Stimulated activated naive CD8-positive, alpha-beta T cell treated with anti-CD3 and anti-CD28 coated beads, Interleukin-15, Interleukin-2, amounts not matched to agents 100 U/mL and 50 U/mL, for 24 hours (primary cell): ENCODE results near the gene CNOT9.
A peak's percentile ranks its signal among the peaks of the same experiment; 100 is the strongest.

Experiments used
- ATAC-seq: fragments of 150-1000 bp; cut with Tn5 transposase; one replicate; pipeline ENCODE4 v1.10.0; 2021
- DNase-seq: peaks from one replicate; pipeline ENCODE4 v3.0.0; 2021

The CNOT9 gene

DNA sequence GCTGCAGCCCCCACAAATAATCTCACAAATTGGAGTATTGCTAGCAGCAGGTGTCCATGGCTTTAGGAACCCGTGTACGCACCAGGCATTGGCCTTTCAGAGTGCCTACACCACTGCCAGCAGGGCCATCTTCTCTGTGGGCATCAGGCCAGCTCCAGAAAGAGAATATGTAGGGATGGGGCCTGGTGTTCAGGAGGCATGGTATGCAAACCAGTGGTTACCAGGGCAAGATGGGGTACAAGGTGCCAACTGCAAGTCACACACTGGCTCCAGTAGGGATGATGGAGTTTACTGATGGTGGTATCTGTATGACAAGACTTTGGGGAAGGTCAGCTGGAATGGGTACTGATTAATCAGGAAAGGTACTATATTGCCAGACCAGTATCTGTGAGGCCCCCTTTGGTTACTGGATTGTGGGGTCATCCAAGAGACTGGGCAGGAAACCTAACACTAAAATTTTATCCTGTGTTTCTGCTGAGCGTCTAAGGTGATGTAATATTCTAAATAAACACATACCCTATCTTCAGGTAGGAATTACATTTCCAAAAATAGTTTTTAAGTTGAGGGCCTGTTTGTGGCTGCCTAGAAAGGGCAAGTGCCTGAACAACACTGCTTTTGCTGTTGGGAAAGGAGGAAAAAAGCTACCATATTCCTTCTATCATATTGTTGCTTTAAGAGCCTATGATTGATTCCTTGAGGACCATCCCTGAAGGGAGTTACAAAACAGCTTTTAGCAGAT lies 9.0 kb downstream of the CNOT9 start:
- DNase-seq (no peak), ATAC-seq (no peak)

DNA sequence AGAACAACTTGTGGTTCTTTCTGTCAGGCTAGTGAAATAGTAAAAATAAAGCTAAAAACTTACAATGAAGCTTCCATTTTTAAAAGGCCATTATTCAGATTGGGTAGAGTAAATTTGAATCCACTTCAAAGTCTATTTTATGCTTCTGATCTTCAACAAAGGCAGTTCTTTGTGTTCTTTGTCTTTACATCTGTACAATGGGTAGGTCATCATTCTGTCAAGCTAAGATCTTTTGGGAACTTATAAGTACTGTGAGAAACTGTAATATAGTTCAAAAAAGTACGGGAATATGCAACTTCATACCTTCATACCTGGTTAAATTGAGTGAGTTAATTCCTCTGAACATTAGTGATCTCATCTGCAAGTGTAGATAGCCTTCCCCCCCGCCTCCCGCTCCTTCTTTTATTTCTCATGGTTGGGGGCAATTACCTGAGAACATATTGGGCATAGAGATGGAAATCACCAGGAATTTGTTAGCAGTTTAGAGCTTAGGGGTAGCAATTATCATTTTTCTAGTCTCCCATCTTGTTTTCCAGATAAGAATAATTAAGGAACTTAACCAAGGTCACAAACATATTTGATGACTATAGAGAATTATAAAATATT lies 9.7 kb downstream of the CNOT9 start:
- DNase-seq = no peak
- ATAC-seq = no peak

DNA sequence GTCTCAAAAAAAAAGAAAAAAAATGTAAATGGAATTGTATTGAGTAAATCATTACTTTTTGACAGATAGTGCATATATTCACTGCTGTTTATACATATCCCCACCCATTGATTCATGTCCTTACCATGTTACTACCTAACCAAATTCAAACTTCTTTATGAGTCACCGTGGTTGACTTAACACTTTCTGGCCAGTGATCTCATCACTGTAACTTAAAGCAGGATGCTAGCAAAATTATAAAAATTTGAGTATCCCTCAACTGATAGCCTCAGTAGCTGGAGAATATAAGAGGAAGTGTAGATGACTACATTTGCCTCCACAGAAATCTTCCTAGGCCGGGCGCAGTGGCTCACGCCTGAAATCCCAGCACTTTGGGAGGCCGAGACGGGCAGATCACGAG lies 13.4 kb downstream of the CNOT9 start:
- no peak for DNase-seq

DNA sequence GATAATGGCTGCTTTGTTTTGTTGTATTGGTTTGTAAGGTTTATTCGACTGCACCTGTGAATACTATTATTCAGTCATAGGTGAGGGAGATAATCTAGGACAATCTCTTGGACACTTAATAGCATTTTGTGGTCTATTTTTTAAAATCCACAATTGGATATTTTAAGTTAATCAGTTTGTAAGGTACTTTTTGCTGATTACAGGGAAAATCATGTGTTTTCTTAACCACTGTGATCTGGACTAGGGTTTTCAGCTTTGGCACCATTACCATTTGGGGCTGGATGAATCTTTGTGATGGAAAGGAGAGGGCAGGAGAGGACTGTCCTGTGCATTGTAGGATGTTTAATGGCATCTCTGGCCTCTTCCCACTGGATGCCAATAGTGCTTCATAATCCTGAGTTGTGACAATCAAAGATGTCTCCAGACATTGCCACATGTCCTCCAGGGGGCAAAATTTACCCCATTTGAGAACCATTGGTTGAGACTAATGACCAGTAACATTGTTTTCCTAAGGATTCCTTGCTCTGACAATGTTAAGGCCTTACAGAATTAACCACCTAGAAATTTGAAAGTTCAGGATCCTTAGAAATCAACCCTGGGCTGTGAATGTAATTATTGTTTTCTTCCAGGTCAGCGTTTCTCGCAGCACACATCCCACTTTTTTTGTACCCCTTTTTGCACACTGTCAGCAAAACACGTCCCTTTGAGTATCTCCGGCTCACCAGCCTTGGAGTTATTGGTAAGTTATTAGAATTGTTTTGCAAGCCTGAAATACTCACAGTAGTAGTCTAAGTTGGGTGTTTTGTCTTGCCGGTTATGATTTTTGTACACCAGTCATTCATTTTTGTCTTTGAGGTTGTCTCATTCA lies 15.6 kb downstream of the CNOT9 start:
- DNase-seq (no peak), ATAC-seq (no peak)

More for the DNA sequence above, 13.4 kb downstream of the CNOT9 start:
- ATAC-seq = peak; percentile 99

DNA sequence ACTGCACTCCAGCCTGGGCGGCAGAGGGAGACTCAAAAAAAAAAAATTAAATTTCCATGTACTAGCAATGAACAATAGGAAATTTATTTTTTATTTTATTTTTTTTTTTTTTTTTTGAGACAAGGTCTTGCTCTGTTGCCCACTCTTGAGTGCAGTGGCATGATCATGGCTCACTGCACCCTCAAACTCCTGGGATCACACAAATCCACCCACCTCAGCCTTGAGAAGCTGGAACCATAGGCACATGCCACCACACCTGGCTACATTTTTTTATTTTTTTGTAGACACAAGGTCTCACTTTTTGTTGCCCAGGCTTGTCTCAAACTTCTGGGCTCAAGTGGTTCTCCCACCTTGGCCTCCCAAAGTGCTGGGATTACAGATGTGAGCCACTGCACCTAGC lies 16.9 kb downstream of the CNOT9 start:
- no peak for ATAC-seq

DNA sequence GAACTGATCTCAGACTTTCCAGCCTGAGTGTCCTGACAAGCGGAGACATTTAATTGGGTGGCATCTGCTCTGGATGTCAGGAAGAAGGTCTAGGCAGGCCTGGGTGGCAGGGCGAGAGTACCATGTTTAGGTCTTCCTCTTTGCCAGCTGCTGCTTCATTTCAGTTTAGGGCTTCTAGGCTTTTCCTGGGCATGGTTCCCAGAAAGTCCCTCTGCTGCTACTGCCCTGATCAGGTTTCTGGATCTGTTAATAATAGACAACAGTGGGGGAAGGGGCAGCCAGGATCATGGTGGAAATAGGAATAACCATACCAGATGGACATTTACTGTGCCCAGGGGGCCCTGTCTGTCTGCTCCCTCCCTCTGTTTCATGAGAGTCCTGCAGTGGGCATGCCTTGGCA lies 36.8 kb downstream of the CNOT9 start:
- DNase-seq (no peak), ATAC-seq (no peak)

More for the DNA sequence above, 16.9 kb downstream of the CNOT9 start:
- DNase-seq = no peak

DNA sequence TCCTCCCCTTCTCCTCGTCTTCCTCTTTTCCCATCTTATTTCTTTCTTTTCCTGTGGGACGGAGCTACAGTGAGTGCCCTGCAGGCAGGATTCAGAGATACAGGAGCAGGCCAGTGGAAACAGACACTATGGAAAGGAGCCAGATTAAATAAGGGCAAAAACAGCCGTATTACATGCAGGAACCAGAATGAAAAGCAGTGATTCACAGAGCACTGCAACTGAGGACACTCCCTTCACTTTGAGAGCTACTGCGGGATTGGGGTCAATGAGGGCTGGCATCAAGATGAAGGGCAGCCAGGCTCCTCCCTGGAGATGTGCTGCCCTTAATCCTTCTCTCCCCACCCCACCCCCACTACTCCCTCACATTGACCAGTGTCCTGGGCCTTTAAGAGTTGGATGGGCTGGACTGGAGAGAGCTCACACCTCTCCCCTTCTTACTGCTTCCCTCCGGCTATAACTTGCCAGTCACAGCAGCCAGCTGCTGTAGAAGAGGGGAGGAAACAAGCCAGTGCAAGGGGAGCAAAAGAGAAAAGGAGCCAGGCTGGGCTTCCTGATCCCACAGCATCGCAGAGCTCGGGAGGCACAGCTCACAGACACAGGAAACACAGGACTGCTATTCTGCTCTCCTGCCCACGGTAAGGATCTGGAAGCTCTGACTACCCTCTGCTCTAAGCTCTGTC lies 38.9 kb downstream of the CNOT9 start, which contains the start of gene PLCD4:
Gene PLCD4 (plus strand): TSS at position 464 of the 680 bp plus-strand sequence. CDS start 7,841 bp downstream, outside the sequence.
- no peak for DNase-seq
- ATAC-seq = no peak

DNA sequence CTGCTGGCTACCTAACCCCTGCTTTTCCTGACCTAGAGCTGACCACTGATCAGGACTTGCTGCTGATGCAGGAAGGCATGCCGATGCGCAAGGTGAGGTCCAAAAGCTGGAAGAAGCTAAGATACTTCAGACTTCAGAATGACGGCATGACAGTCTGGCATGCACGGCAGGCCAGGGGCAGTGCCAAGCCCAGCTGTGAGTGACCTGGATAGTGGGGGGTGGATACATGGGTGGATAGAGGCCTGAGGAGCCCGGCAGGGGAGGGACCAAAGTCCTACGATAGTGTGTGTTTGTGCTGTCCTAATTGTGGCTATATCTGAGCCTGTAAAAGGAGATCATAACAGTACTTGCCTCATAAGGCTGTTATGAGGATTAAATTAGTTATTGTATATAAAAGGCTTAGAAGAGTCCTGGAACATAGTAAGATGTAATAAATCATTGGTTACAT lies 47.3 kb downstream of the CNOT9 start:
- no peak for ATAC-seq
- DNase-seq = no peak

DNA sequence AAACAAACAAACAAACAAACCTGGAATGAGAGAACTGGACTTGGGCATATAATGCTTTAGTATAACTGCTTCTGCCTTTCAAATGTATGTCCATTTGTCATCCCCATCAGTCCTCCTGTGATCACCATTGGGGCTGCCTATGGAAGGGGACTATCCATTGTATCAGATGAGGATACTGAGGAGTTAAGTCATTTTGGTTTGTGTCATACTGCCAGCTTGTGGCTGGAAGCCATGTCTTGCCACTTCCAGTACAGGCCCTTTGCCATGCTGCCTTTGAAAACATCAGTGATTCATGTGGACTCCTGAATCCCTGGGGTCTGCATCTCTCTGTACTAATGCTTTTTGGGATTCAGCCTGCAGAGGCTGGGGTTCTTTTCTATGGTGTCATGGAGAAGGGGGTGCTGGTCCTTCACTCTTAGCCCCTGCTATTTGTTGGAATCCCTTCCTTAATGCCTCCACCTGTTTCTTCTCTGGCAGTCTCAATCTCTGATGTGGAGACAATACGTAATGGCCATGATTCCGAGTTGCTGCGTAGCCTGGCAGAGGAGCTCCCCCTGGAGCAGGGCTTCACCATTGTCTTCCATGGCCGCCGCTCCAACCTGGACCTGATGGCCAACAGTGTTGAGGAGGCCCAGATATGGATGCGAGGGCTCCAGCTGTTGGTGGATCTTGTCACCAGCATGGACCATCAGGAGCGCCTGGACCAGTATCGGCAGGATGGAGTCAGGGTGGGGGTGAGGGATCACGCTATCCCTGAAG lies 49.6 kb downstream of the CNOT9 start:
- DNase-seq (no peak), ATAC-seq (no peak)

DNA sequence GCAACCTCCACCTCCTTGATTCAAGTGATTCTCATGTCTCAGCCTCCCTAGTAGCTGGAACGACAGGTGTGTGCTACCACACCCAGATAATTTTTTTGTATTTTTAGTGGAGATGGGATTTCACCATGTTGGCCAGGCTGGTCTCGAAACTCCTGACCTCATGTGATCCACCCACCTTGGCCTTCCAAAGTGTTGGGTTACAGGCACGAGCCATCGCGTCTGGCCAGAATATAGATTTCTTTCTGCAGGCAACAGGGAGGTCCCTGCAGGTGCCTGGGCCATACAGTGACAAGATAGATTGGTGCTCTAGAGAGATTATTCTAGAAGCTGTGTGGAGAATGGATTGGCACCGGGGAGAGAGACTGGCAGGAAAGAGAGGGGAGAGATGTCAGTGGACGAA lies 52.4 kb downstream of the CNOT9 start:
- no peak for ATAC-seq
- DNase-seq = no peak

DNA sequence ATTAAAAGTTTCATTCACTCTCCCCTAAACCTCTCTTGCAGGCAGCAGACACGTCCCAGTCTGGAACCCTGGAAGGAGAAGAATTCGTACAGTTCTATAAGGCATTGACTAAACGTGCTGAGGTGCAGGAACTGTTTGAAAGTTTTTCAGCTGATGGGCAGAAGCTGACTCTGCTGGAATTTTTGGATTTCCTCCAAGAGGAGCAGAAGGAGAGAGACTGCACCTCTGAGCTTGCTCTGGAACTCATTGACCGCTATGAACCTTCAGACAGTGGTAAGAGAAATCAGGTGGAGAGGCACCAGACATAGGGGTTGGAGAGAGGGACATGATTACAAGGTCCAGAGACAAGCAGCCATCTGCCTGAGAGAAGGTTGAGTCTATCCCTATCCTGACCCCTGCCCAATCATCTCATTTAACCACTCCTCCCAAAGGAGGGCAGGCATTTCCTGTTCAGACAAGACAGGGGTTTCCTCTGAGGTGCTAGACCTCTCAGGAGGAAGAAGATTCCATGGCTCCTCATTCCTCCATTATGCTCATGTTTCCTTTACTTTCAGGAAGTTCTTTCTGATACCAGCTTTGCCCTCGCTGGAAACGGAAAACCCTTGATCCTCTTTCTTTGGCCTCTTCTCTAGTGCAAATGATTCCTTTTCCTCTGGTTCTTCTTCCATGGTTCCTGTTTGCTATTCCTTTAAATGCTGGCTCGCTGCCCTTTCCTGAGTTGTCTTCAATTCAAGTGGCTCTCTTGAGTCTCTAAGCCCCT lies 54.1 kb downstream of the CNOT9 start:
- ATAC-seq = no peak
- no peak for DNase-seq

DNA sequence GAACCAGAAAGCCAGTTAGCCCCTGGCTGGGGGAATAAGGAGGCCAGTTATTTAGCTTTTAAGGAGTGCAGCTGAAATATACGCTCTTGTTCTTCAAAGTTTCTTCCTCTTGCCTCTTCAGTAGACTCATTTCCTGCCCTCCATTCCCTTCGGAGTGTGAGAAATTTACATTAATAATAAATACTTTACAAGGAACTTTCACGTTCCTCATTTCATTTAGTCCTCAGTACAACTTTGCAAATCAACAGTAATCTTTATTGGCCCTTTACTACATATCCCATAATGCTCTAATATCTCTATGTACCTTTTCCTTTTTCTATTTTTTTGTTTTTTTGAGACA lies 54.7 kb downstream of the CNOT9 start:
- no peak for ATAC-seq
- no peak for DNase-seq

DNA sequence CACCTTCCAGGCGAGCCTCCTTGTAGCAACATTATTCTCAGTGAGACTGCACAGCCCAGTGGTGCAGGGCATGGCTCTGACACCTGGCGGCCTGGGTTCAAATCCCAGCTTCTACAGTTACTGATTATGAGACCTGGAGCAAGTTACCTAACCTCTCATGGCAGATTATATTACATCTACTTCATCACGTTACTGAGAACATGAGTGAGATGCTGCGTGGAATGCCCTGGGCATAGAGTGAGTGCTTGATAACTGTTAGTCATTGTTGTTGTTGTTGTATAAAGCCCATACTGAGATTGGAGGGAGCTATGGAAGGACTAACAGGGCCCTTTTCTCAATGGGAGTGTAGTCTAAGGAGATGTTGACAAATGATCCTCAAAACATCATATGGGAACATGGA lies 57.7 kb downstream of the CNOT9 start:
- no peak for ATAC-seq
- no peak for DNase-seq

DNA sequence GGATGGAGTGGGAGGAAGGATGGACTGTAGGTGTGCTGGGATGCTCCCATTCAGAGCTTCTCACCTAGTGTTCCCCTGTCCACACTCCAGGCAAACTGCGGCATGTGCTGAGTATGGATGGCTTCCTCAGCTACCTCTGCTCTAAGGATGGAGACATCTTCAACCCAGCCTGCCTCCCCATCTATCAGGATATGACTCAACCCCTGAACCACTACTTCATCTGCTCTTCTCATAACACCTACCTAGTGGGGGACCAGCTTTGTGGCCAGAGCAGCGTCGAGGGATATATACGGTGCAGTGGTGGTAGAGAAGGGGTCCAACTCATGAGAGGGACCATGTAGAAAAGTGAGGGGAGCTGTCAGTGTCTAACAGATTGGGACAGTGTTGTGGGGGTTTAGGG lies 59.3 kb downstream of the CNOT9 start:
- ATAC-seq = no peak

DNA sequence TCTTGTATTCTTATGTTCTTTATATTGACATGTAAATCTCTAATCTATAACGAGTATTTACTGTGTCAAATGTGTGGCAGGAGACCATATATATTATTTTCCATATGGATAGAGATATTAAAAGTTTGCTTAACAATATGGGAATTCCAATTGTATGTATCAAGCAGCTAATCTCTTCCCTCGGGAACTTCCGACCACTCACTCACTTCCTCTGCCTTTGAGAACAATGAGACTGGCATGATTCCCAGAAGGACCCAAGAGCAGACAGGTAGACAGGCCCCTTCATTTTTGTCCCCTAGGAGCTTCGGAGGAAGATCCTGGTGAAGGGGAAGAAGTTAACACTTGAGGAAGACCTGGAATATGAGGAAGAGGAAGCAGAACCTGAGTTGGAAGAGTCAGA lies 63.2 kb downstream of the CNOT9 start:
- DNase-seq = no peak
- ATAC-seq = no peak

More for the DNA sequence above, 59.3 kb downstream of the CNOT9 start:
- no peak for DNase-seq

DNA sequence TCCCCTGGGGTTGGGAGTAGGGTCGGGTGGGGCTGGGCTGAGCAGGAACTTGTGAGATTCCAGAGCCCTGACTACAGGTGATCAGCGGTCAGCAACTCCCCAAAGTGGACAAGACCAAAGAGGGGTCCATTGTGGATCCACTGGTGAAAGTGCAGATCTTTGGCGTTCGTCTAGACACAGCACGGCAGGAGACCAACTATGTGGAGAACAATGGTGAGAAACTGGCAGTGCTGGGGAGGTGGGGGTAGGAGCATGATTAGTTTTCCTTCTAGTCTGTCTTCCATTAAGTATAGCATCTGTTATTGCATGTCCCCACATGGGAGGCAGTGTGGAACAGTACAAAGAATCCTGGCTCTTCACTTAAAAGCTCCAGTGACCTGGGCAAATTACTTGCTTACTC lies 67.1 kb downstream of the CNOT9 start:
- no peak for ATAC-seq
- no peak for DNase-seq

DNA sequence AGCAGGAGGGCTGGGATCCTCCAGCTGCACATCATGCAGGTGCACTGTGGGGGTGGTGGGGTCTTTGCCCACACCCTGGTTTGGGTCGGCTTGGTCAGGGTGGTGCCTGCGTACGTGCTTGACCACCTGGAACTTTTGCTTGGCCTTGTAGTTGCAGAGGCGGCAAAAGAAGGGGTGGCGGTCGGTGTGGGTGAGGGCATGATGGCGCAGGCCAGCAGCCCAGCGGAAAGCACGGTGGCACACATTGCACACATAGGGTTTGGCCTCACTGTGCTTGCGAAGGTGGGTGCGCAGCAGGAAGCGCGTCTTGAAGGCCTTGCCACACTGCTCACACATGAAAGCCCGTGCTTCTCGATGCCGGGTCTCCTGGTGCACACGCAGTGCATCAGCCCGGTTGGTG lies 69.7 kb downstream of the CNOT9 start:
- DNase-seq (no peak), ATAC-seq (no peak)

DNA sequence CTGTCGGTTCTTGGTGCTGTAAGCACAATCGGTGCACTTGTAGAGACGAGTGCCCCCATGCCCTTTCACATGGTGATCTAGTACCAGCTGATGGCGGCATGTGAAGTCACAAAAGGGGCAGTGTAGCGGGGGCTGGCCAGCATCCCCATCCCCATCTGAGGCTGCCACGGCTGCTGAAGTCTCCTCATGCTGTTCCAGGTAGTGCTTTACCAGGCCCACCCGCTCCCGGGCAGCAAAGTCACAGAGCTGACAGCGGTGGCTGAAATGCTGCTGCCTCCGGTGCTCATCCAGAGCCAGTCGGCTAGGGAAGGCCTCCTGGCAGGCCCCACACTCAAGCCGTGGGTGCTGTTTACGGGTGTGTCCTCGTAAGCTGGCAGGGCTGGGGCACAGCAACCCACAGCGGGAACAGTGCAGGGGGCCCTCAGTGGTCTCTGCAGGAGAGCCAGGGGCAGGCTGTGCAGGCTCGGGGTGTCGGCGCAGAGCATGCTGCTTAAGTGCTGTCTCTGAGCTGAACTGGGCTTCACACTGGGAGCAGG lies 73.5 kb downstream of the CNOT9 start:
- ATAC-seq (no peak), DNase-seq (no peak)

DNA sequence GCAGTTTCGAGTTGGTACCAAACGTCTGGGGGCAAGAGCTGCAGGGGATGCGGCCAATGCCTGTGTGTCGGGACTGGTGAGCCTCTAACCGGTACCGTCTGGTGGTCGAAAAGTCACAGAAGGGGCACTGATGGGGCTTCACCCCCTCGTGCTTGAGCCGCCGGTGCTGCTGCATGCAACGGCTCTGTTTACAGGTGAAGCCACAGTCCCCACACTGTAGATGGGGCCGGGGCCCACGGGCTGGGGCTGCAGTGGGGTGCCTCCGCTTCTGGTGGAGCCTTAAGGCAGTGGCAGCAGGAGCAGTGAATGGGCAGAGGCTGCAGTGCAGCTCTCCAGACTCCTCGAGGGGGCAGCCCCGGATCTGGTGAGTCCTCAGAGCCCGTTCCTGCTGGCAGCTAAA lies 74.1 kb downstream of the CNOT9 start:
- DNase-seq (no peak), ATAC-seq (peak; percentile 33)

DNA sequence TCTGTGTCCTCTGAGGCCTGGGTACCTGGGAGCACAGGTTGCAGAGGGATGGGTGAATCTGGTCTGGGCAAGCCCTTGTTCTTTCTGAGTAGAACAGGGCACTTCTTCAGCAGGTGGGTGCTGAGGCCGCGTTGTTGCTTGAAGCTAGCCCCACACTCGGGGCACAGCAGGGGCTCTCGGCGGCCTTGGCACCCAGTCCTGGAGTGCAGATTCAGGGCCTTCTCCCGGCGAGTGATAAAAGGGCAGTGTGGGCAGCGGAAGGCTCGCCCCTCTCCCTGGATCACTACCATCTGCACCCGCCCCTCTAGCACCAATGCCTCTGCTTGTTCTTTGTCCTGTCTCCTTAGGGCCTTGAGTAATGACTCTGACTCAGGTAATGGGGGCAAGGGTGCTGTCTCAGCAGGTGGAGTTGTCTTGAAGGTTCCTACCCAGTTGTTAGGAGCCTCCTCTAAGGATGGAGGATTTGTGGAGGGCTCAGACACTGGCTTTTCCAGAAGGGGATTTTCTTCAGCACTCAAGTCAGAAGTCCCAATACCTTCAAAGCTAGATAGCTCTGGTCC lies 75.2 kb downstream of the CNOT9 start:
- no peak for ATAC-seq
- no peak for DNase-seq
